LNCAP (cell line): ENCODE results near the gene ZNF787.

Experiments used
- TF ChIP-seq, protein P1 (sequence below): fragments of 450-650 bp; IDR thresholded peaks from 2 replicates; pipeline ENCODE4 v1.5.1; 2017; ENCODE audit warnings: mild to moderate bottlenecking

Gene ZNF787

DNA sequence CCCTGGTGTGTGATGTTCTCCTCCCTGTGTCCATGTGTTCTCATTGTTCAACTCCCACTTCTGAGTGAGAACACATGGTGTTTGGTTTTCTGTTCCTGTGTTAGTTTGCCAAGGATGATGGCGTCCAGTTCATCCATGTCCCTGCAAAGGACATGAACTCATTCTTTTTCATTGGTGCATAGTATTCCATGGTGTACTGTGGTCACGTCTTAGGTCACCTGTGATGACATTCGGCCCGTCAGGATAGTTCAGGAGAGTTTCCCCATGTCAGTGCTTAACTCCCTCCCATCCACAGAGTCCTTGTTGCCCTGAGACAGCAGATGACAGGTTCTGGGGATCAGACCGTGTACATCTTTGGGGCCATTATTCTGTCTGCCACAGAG, 28.6 kb upstream of the ZNF787 start:
- TF ChIP-seq, protein P1, sequence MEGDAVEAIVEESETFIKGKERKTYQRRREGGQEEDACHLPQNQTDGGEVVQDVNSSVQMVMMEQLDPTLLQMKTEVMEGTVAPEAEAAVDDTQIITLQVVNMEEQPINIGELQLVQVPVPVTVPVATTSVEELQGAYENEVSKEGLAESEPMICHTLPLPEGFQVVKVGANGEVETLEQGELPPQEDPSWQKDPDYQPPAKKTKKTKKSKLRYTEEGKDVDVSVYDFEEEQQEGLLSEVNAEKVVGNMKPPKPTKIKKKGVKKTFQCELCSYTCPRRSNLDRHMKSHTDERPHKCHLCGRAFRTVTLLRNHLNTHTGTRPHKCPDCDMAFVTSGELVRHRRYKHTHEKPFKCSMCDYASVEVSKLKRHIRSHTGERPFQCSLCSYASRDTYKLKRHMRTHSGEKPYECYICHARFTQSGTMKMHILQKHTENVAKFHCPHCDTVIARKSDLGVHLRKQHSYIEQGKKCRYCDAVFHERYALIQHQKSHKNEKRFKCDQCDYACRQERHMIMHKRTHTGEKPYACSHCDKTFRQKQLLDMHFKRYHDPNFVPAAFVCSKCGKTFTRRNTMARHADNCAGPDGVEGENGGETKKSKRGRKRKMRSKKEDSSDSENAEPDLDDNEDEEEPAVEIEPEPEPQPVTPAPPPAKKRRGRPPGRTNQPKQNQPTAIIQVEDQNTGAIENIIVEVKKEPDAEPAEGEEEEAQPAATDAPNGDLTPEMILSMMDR = no peak

DNA sequence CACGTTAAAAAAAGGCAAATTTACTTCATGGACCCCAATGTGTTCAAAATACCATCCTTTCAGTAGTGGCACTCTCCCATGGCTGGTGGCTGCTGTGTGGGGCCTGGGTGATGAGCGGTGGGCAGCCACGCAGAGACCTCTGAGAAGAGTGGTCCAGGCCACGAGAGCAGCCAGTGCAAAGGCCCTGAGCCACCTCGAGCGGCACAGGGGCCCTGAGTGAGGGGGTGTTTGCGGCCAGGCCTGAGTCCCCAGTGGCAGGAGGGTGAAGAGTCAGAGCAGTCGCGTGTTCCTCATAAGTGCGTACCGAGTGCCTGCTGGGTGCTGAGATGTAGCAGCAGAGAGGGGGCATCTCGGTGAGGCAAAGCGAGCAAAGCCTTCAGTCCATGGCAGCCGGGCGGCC, 27.0 kb upstream of the ZNF787 start:
- TF ChIP-seq, protein P1 = no peak

DNA sequence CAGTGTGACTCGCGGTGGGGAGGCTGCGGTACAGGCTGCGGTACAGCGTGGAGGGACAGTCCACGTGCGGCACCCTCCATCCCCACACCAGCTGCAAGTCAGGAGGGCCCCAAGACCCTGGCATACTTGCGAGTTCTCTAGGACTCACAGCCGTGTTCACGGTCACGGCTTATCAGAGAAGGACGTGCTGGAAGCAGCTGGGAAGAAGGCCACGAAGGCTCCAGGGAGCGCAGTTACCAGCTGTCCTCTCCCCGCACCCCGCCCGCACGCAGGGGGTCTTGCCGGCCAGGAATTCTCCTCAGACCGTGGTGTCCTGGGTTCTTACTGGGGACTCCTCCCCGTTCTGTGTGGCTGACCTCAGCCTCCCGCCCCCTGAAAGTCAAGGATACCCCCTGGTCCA, 26.2 kb upstream of the ZNF787 start:
- TF ChIP-seq, protein P1 = no peak

DNA sequence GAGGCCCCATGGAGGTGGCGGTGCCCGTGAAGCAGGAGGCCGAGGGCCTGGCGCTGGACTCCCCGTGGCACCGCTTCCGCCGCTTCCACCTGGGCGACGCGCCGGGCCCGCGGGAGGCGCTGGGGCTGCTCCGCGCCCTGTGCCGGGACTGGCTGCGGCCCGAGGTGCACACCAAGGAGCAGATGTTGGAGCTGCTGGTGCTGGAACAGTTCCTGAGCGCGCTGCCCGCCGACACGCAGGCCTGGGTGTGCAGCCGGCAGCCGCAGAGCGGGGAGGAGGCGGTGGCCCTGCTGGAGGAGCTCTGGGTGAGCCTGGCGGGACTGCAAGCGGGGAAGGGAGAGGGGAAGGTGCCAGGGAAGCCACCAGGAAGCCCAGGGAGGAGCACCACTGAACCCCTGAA, 25.8 kb upstream of the ZNF787 start:
- TF ChIP-seq, protein P1 = no peak

DNA sequence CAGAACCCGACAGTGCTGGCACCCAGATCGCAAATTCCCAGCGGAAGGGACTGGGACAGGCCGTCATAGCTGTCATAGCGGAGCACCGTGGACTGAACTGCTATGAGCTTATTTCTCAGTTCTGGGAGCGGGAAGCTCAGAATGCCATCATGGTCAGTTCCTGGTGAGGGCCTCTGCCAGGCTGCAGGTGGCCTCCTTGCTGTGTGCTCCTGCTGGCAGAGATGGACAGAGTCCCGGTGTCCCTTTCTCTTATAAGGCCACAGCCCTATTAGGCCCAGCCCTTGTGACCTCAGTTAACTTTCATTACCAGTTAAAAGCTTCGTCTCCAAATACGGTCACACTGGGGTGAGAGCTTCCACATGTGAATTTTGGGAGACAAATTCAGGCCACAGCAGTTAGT, 24.6 kb upstream of the ZNF787 start:
- TF ChIP-seq, protein P1 = no peak

DNA sequence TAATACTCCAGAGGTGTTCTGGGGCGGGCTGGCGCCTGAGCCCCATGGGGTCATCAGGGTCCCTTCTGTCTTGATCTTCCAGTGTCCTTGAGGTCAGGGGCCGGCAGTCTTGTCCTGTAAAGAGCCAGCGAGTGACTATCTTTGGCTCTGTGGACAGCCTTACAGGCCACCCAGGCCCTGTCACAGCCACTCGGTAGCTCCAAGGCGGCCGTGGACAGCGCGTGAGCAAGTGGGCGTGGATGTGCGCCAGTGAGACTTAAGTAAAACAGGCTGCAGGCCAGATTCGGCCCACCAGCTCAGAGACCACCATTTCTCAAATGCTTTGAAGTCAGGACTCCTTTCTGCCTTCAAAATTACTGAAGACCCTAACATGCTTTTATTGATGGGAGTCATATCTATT, 23.7 kb upstream of the ZNF787 start:
- TF ChIP-seq, protein P1 = no peak

DNA sequence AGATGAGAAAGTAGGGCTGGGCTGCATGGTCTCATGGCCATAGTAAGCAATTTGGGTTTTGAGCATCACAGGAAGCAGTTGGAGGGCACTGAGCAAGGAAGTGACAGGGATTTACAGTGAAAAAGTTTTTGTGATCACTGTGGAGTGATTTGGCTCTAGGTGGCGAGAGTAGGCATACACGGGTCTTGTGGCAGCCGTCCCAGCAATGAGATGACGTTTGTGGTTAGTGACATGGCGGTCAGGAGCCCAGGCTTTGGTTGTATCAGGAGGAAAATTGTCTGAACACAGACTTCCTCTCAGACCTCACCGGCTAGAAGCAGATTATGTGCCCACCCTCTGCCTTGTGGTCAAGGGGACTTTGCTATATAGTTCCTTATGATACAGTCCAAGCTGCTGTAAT, 23.3 kb upstream of the ZNF787 start:
- TF ChIP-seq, protein P1 = no peak

DNA sequence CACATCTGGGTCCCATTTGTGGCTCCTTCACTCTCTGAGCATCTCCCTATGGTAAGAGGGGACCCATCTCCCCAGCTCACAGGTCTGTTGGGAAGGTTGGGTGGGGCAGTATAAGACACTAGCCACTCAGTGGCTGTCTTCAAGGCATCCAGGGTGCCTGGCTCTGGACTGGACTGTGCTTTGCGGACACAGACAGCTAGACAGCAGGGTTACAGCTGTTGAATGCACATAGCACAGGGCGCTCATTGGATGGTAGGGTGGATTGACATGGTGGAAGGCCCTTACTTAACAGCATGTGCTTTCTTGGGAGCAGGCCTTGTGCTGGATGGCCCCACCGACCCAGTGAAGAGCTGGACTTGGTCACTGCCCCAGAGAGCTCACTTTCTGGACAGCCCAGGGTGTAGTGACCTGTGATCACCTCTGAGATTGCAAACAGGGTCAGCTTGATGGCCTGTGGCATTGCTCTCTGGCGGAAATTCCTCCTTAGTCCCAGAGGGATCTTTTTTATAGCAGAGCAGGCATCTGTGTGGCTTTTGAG, 21.9 kb upstream of the ZNF787 start:
- TF ChIP-seq, protein P1 = no peak
